Measurements from ENCODE around the gene ZNF697.

- no peak for TF ChIP-seq CTCF (optimal IDR thresholded peaks at IDR 0.05 in 1 of 3, IDR thresholded peaks at IDR 0.05 in 1 of 3, conservative IDR thresholded peaks at IDR 0.05 in 1 of 3; ENCODE audit: extremely low read depth in 1 of 3, insufficient read depth in 2 of 3, low read length in 3 of 3)
- no peak for TF ChIP-seq EZH2 (IDR thresholded peaks at IDR 0.05; ENCODE audit: low read length)
These were observed 26.1 kb upstream of the ZNF697 start for GRCh38 chr1:119674111-119674526.

Data from keratinocyte (primary cell).